Kidney (tissue), 14 donors: ENCODE data around the gene OXSR1. TPM values are rescaled to one million over a fixed set of nuclear protein-coding genes. Genes with fewer than 3 reads are reported as not detected.
"Not testable (repeated sequence)": the region's sequence is repeated elsewhere in the genome, so short reads cannot be mapped to it uniquely, and the experiment has no call there.

Source experiments
- DNase-seq, 5 donors: peaks; one replicate each; pipeline ENCODE4 v3.0.0-alpha.2; 2013 to 2020
- FAIRE-seq: peaks from 2 replicates; lab custom pipeline; 2012; peaks lifted over from hg19 to GRCh38; lab: Jason Lieb, UNC
- H3K27ac ChIP-seq, 2 donors: one replicate each; pipeline ENCODE4 v1.7.0; 2013; ENCODE audit warnings: low read depth in 2 of 2, low read length in 2 of 2, inconsistent platforms in 1 of 2
- H3K27me3 ChIP-seq: one replicate; pipeline ENCODE4 v1.7.1; 2013; ENCODE audit warnings: low read length, inconsistent platforms; ENCODE audit not compliant: control insufficient read depth, insufficient read depth
- H3K36me3 ChIP-seq, 3 donors: one replicate each; pipeline versions ENCODE4 v1.7.0 to v1.7.1; 2013; ENCODE audit warnings: low read length in 3 of 3, control low read depth in 1 of 3, inconsistent platforms in 1 of 3; ENCODE audit not compliant: insufficient read depth in 3 of 3, control insufficient read depth in 2 of 3
- H3K4me1 ChIP-seq, 3 donors: one replicate each; pipeline versions ENCODE4 v1.7.0 to v1.7.1; 2013; ENCODE audit warnings: low read length in 3 of 3, inconsistent platforms in 1 of 3, low read depth in 1 of 3; ENCODE audit not compliant: control insufficient read depth in 2 of 3, insufficient read depth in 2 of 3
- H3K4me3 ChIP-seq, 3 donors: one replicate each; pipeline versions ENCODE4 v1.7.0 to v1.8.1; 2013; ENCODE audit warnings: low read length in 3 of 3, control low read depth in 1 of 3, inconsistent platforms in 1 of 3
- H3K9ac ChIP-seq, 3 donors: one replicate each; pipeline versions ENCODE4 v1.7.0 to v1.7.1; 2013; ENCODE audit warnings: low read length in 3 of 3, control low read depth in 1 of 3, inconsistent platforms in 1 of 3
- H3K9me3 ChIP-seq, 3 donors: one replicate each; pipeline versions ENCODE4 v1.7.0 to v1.7.1; 2013; ENCODE audit warnings: low read length in 3 of 3, control low read depth in 1 of 3, inconsistent platforms in 1 of 3; ENCODE audit not compliant: control insufficient read depth in 2 of 3, insufficient read depth in 1 of 3
- CTCF ChIP-seq: IDR thresholded peaks from 3 replicates; pipeline ENCODE4 v1.5.1; 2012; ENCODE audit warnings: mild to moderate bottlenecking, moderate library complexity, borderline replicate concordance; ENCODE audit not compliant: insufficient read depth; ENCODE audit errors: extremely low read depth
- intact Hi-C: fragments of 100-400 bp; cut with DNase I; formaldehyde crosslinking; loops from one replicate; pipeline ENCODE4 v1.11.1; 2022
- polyA plus RNA-seq: library from polyadenylated mRNA; stranded (reverse); fragments of 350-450 nt; fragmentation: Illumina TruSeq; extraction: RNeasy Lipid Tissue Mini Kit (QIAGEN cat#74804); gene quantifications from one replicate; pipeline ENCODE4 v1.2.3, GENCODE V29; 2014; ENCODE audit warnings: low read depth, low replicate concordance; ENCODE audit not compliant: insufficient read depth
- total RNA-seq: library from RNA; stranded (reverse); fragmentation: NEBNext Ultra II Directional; extraction: Animal tissue kit (Norgen Biotek cat#: 25700); gene quantifications from one replicate; pipeline ENCODE4 v1.2.1, GENCODE V29; 2021
- donor health status: control.
- donor health status: control.
- donor health status: control.
- donor health status: control.
- donor health status: control.
- donor health status: DM: yes; HTN: yes; CAD: no.
- donor health status: Normal renal cell carcinoma (clear cell type).

Gene OXSR1
- total and polyA plus RNA-seq, 2 donors from 2014 or later = 16.7 to 40.0 TPM

- Histone ChIP-seq H3K27ac (no peak overlapping the region), H3K27me3 (no peaks in the 10 kb centered on the region), H3K9ac (no peak overlapping the region), H3K9me3 (no peaks in the 10 kb centered on the region), H3K36me3 (no peaks in the 10 kb centered on the region), H3K4me1 (no peaks in the 10 kb centered on the region), H3K4me3 (no peak overlapping the region)
- intact Hi-C loops = no loop called here
- FAIRE-seq (no peak), DNase-seq (no peak)
- no peak for TF ChIP-seq CTCF
Observed at GRCh38 chr3:38283810-38284755, 118.7 kb downstream of the OXSR1 start.

- H3K27ac ChIP-seq = no peak overlapping the region
- H3K4me3 ChIP-seq = no peak overlapping the region
- H3K27me3 ChIP-seq = no peaks in the 10 kb centered on the region
- no peak for DNase-seq
- no peaks in the 10 kb centered on the region for H3K4me1 ChIP-seq
- no peaks in the 10 kb centered on the region for H3K9me3 ChIP-seq
- no peak for TF ChIP-seq CTCF
- no peak for FAIRE-seq
- H3K9ac ChIP-seq = no peak overlapping the region
- intact Hi-C loops = no loop called here
- no peaks in the 10 kb centered on the region for H3K36me3 ChIP-seq
Observed at GRCh38 chr3:38284756-38285150, 119.4 kb downstream of the OXSR1 start.

GRCh38 chr3:38289286-38290217, 124.2 kb downstream of the OXSR1 start:
- FAIRE-seq, H3K4me3 ChIP-seq, H3K27ac ChIP-seq, H3K4me1 ChIP-seq, DNase-seq, intact Hi-C loops, H3K9me3 ChIP-seq, H3K36me3 ChIP-seq, H3K9ac ChIP-seq, H3K27me3 ChIP-seq: not testable (repeated sequence)

GRCh38 chr3:38297053-38297452, 131.7 kb downstream of the OXSR1 start:
- H3K4me1 ChIP-seq, H3K4me3 ChIP-seq, DNase-seq, H3K27ac ChIP-seq, H3K9ac ChIP-seq, FAIRE-seq, H3K9me3 ChIP-seq, intact Hi-C loops, H3K36me3 ChIP-seq, H3K27me3 ChIP-seq: not testable (repeated sequence)
